K562 (cell line): Measurements from ENCODE around the gene PLXNA2. TPM values are rescaled to one million over a fixed set of nuclear protein-coding genes. Genes with fewer than 3 reads are reported as not detected.

Experiments used
- ATAC-seq: fragments of 200-7000 bp; cut with Tn5 transposase; 3 replicates; pipeline ENCODE4 v1.9.1; 2020; ENCODE audit warnings: moderate library complexity
- BruUV-seq: library from RNA; stranded (reverse); fragments of 400-500 nt; replicated peaks from 2 replicates; lab custom pipeline; 2021; lab: Mats Ljungman, UMichigan
- CTCF ChIA-PET: fragments of 300-600 bp; formaldehyde crosslinking; extraction: SDS; loops from one replicate; lab custom pipeline; 2021; ENCODE audit warnings: low intra/inter-chr PET ratio; lab: Yijun Ruan, JAX
- POLR2A ChIA-PET: fragments of 300-600, 350-650 bp; sonication (Branson Sonifier 250); formaldehyde crosslinking; extraction: SDS; loops from one replicate; lab custom pipeline; 2021; ENCODE audit warnings: antibody characterized with exemption, inconsistent platforms; lab: Yijun Ruan, JAX
- DNase-seq, 4 experiments: peaks; one replicate each; pipeline versions ENCODE4 v3.0.0 to v3.0.0-alpha.2; 2011 to 2018; ENCODE audit warnings: low spot score in 3 of 4, mixed read lengths in 3 of 4; ENCODE audit errors: extremely low read depth in 1 of 4
- FAIRE-seq: peaks from 2 replicates; lab custom pipeline; 2011; peaks lifted over from hg19 to GRCh38; lab: Jason Lieb, UNC
- H2AFZ ChIP-seq: 2 replicates; pipeline ENCODE4 v1.6.0; 2011; ENCODE audit warnings: low read depth, low read length, control low read depth, inconsistent platforms
- H3K27ac ChIP-seq: fragments of 200-600 bp; 3 replicates; pipeline ENCODE4 v1.8.0; 2011; ENCODE audit warnings: low read depth, mild to moderate bottlenecking, control low read depth, inconsistent platforms, low read length, moderate library complexity, mixed read lengths; ENCODE audit errors: extremely low read depth
- H3K27me3 ChIP-seq, 2 experiments: fragments of 300-600 bp in 1 of 2; 2 replicates in 1 of 2; 3 replicates in 1 of 2; pipeline versions ENCODE4 v1.6.0 to v1.8.0; 2011; ENCODE audit warnings: inconsistent platforms in 2 of 2, low read length in 2 of 2, mild to moderate bottlenecking in 1 of 2, mixed read lengths in 1 of 2, moderate library complexity in 1 of 2; ENCODE audit not compliant: control insufficient read depth in 2 of 2, insufficient read depth in 2 of 2
- H3K36me3 ChIP-seq: fragments of 300-600 bp; 3 replicates; pipeline ENCODE4 v1.8.0; 2011; ENCODE audit warnings: mild to moderate bottlenecking, low read length, inconsistent platforms; ENCODE audit not compliant: control insufficient read depth, insufficient read depth
- H3K4me1 ChIP-seq, 2 experiments: fragments of 200-600 bp in 1 of 2; replicated peaks in 1 of 2; 2 replicates in 1 of 2; 3 replicates in 1 of 2; pipeline versions ENCODE4 v1.5.1 to v1.8.0; 2011; ENCODE audit warnings: inconsistent platforms in 2 of 2, low read length in 2 of 2, mild to moderate bottlenecking in 1 of 2, mixed read lengths in 1 of 2, moderate library complexity in 1 of 2; ENCODE audit not compliant: control insufficient read depth in 2 of 2, insufficient read depth in 2 of 2
- H3K4me2 ChIP-seq: 2 replicates; pipeline ENCODE4 v1.6.1; 2011; ENCODE audit warnings: low read length, control low read depth, inconsistent platforms, mixed read lengths; ENCODE audit not compliant: insufficient read depth
- H3K4me3 ChIP-seq: fragments of 200-600 bp; sonication (generic), shearing (Covaris generic); 2 replicates; pipeline ENCODE4 v1.5.1; 2016; ENCODE audit warnings: control low read depth, inconsistent platforms
- H3K79me2 ChIP-seq: fragments of 200-600 bp; 3 replicates; pipeline ENCODE4 v1.8.0; 2011; ENCODE audit warnings: low read length, inconsistent platforms; ENCODE audit not compliant: control insufficient read depth, insufficient read depth
- H3K9ac ChIP-seq, 2 experiments: 2 replicates each; pipeline versions ENCODE4 v1.6.0 to v1.6.1; 2011; ENCODE audit warnings: low read depth in 2 of 2, low read length in 2 of 2, control low read depth in 1 of 2, inconsistent platforms in 1 of 2, mild to moderate bottlenecking in 1 of 2, mixed read lengths in 1 of 2; ENCODE audit not compliant: insufficient read depth in 1 of 2
- H3K9me1 ChIP-seq: one replicate; pipeline ENCODE4 v1.6.0; 2011; ENCODE audit warnings: inconsistent platforms, mild to moderate bottlenecking, low read length, moderate library complexity; ENCODE audit not compliant: control insufficient read depth, insufficient read depth
- H3K9me3 ChIP-seq: replicated peaks from 2 replicates; pipeline ENCODE4 v1.5.1; 2011; ENCODE audit warnings: low read depth, low read length, inconsistent platforms; ENCODE audit not compliant: control insufficient read depth, insufficient read depth
- H4K20me1 ChIP-seq: replicated peaks from 2 replicates; pipeline ENCODE4 v1.6.1; 2011; ENCODE audit warnings: low read length, inconsistent platforms, mixed read lengths; ENCODE audit not compliant: control insufficient read depth, insufficient read depth
- NEUROD1 ChIP-seq: fragments of 150-350 bp; IDR thresholded peaks from 2 replicates; pipeline ENCODE4 v1.6.1; 2014; ENCODE audit warnings: borderline replicate concordance, low read length, low read depth; ENCODE audit not compliant: partially characterized antibody
- NR2F6 ChIP-seq: fragments of 450-650 bp; formaldehyde crosslinking; IDR thresholded peaks from 2 replicates; pipeline ENCODE4 v1.4.0; 2020; ENCODE audit warnings: mild to moderate bottlenecking
- ZNF239 ChIP-seq: fragments of 250-450 bp; sonication (Bioruptor Pico); IDR thresholded peaks from 2 replicates; pipeline ENCODE4 v1.4.0; 2020; ENCODE audit warnings: mild to moderate bottlenecking
- WGBS: fragments of 100-300 bp; shearing (Covaris generic); methylation state at CpG from one replicate; pipeline ENCODE4 v1.1.6; 2016; ENCODE audit warnings: low coverage, mixed read lengths; ENCODE audit not compliant: insufficient coverage; ENCODE audit errors: missing lambda C conversion rate; 5-methylcytosine and 5-hydroxymethylcytosine counted together
- in situ Hi-C: fragments of 300-500 bp; cut with MboI; formaldehyde crosslinking; loops from 4 replicates; pipeline ENCODE4 v1.15.0; 2018; ENCODE audit warnings: inconsistent platforms, mixed read lengths
- intact Hi-C: fragments of 100-400 bp; cut with micrococcal nuclease; formaldehyde crosslinking; loops from 2 replicates; pipeline ENCODE4 v1.14.2; 2022
- polyA plus RNA-seq, 8 experiments: library from polyadenylated mRNA; depleted of rRNA in 4 of 8; stranded (reverse) in 5 of 8; unstranded in 3 of 8; fragments of >200 nt; fragmentation: Nextera tagmentation in 2 of 8; fragmentation: Illumina TruSeq in 1 of 8; extraction: Ambion mirVana in 2 of 8; extraction: Trizol in 1 of 8; gene quantifications; 2 replicates each; pipeline versions ENCODE4 v1.2.1 to v1.2.3, GENCODE V29; 2011 to 2014; ENCODE audit warnings: inconsistent platforms in 1 of 8, missing spikeins in 1 of 8
- total RNA-seq, 7 experiments: library from RNA; depleted of rRNA in 6 of 7; stranded (reverse); fragments of >200 nt in 6 of 7; fragmentation: Illumina TruSeq in 2 of 7; extraction: Trizol in 2 of 7; gene quantifications; 2 replicates each; pipeline versions ENCODE4 v1.2.1 to v1.2.3, GENCODE V29; 2011 to 2021; ENCODE audit warnings: low replicate concordance in 1 of 7
- TF ChIP-seq, protein P1 (sequence below): sonication (generic); formaldehyde crosslinking; IDR thresholded peaks from 2 replicates; pipeline ENCODE4 v1.8.1; 2023; ENCODE audit warnings: mild to moderate bottlenecking, missing genetic modification reagents, moderate library complexity

PLXNA2 gene
- total and polyA plus RNA-seq, 9 of the 15 experiments (the other 6 are each of a cell fraction or from before 2014, with no cell fraction given) = 0.01 to 1.3 (median 0.32) TPM

DNA sequence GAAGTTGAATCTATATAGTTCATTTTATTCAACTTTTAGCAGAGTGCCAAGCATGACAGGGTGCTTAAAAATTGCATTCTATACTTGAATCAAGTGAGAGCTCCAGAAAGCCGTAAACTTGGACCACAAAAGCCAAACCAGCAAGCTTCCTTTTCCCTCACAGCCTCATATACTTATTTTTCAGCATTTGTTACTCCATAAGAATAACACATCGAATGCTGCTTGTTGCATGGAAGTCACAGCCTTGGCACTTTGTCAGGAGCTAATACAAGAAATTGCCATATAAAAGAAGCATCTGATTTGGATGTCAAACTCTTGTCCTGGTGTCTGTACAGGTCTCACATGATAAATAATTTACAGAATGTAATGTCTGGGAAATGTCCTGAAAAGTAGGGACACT, 87.4 kb downstream of the PLXNA2 start:
- Histone ChIP-seq H3K9me3 (no peaks in the 10 kb centered on the region), H3K9me1 (no peaks in the 10 kb centered on the region)
- FAIRE-seq = no peak
- in situ Hi-C loops = no loop called here
- TF ChIP-seq, protein P1, sequence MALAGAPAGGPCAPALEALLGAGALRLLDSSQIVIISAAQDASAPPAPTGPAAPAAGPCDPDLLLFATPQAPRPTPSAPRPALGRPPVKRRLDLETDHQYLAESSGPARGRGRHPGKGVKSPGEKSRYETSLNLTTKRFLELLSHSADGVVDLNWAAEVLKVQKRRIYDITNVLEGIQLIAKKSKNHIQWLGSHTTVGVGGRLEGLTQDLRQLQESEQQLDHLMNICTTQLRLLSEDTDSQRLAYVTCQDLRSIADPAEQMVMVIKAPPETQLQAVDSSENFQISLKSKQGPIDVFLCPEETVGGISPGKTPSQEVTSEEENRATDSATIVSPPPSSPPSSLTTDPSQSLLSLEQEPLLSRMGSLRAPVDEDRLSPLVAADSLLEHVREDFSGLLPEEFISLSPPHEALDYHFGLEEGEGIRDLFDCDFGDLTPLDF (CRISPR knock-in tag) = no peak
- no peak for TF ChIP-seq NR2F6
- no peak for TF ChIP-seq NEUROD1
- no peak for TF ChIP-seq ZNF239 (CRISPR knock-in tag)
- TF ChIP-seq, all 486 proteins: peak for 0
- H3K27me3 ChIP-seq = peaks cover 17 to 39% of the 10 kb centered on the region in 2 experiments; a peak in 4 of 5 replicates
- 5% methylated on average over 2 of the region's 2 CpGs for WGBS
- H4K20me1 ChIP-seq = 0 out of 2 replicates have a peak, but pooled peaks cover 6% of the 10 kb centered on the region
- no peak overlapping the region for H3K4me3 ChIP-seq
- no peak overlapping the region for H2AFZ ChIP-seq
- H3K4me1 ChIP-seq = peaks cover 1 to 6% of the 10 kb centered on the region in 2 experiments; a peak in 3 of 5 replicates
- intact Hi-C loops = no loop called here
- no peaks in the 10 kb centered on the region for H3K79me2 ChIP-seq
- H3K27ac ChIP-seq = no peak overlapping the region
- CTCF ChIA-PET = no interaction called here
- POLR2A ChIA-PET = interaction anchor here (1.1 kb wide), 1 partner anchor 10 kb away, joined by 7 read pairs; no protein-coding TSS in a partner anchor
- no peak overlapping the region for H3K4me2 ChIP-seq
- no peaks in the 10 kb centered on the region for H3K36me3 ChIP-seq
- BruUV-seq = no TSS peak
- H3K9ac ChIP-seq = no peak overlapping the region
- ATAC-seq = no peak
- no peak for DNase-seq
